NB4 (cell line): ENCODE data around the gene SAMD4A.

Source experiments
- CTCF ChIP-seq: IDR thresholded peaks from one replicate; pipeline ENCODE4 v1.5.1; 2012; ENCODE audit warnings: low read depth, low read length
- MAX ChIP-seq: IDR thresholded peaks from 2 replicates; pipeline ENCODE4 v1.6.1; 2011; ENCODE audit warnings: low read depth, low read length
- POLR2A ChIP-seq: IDR thresholded peaks from 2 replicates; pipeline ENCODE4 v1.6.1; 2011; ENCODE audit warnings: mild to moderate bottlenecking; ENCODE audit not compliant: insufficient read length; ENCODE audit errors: extremely low read depth

GRCh38 chr14:54650331-54650958 is 83.5 kb downstream of the SAMD4A start:
- TF ChIP-seq CTCF, result no peak
- no peak for TF ChIP-seq POLR2A
- no peak for TF ChIP-seq MAX
